K562 (cell line): ENCODE results near the gene RPS2. TPM values are rescaled to one million over a fixed set of nuclear protein-coding genes. Genes with fewer than 3 reads are reported as not detected.

ENCODE experiments used
- ESRRB ChIP-seq: fragments of 250-450 bp; sonication (Bioruptor Pico); IDR thresholded peaks from 2 replicates; pipeline ENCODE4 v1.5.0; 2020; ENCODE audit warnings: mild to moderate bottlenecking, moderate library complexity, borderline replicate concordance
- JUND ChIP-seq, 2 experiments: IDR thresholded peaks; 2 replicates in 1 of 2; 3 replicates in 1 of 2; pipeline ENCODE4 v1.6.1; 2011; ENCODE audit warnings: borderline replicate concordance in 2 of 2, low read depth in 2 of 2, low read length in 2 of 2, improper control_type of control experiment in 1 of 2, missing biosample characterization in 1 of 2, missing genetic modification characterization in 1 of 2, missing genetic modification reagents in 1 of 2
- MAFG ChIP-seq: fragments of 450-650 bp; conservative IDR thresholded peaks from 2 replicates; pipeline ENCODE4 v1.6.1; 2016; ENCODE audit warnings: missing genetic modification characterization, missing compliant biosample characterization
- NFRKB ChIP-seq: fragments of 450-650 bp; IDR thresholded peaks from 2 replicates; pipeline ENCODE4 v1.6.1; 2016; ENCODE audit warnings: low read depth
- RFX7 ChIP-seq: fragments of 250-450 bp; sonication (Bioruptor Pico); IDR thresholded peaks from 2 replicates; pipeline ENCODE4 v1.5.1; 2021; ENCODE audit warnings: mild to moderate bottlenecking
- ZNF311 ChIP-seq: fragments of 250-450 bp; sonication (Bioruptor Pico); IDR thresholded peaks from 2 replicates; pipeline ENCODE4 v1.4.0; 2020; ENCODE audit warnings: mild to moderate bottlenecking, moderate library complexity
- ZNF551 ChIP-seq: fragments of 250-450 bp; sonication (Bioruptor Pico); IDR thresholded peaks from 2 replicates; pipeline ENCODE4 v1.5.0; 2021; ENCODE audit warnings: mild to moderate bottlenecking, moderate library complexity
- polyA plus RNA-seq, 8 experiments: library from polyadenylated mRNA; depleted of rRNA in 4 of 8; stranded (reverse) in 5 of 8; unstranded in 3 of 8; fragments of >200 nt; fragmentation: Nextera tagmentation in 2 of 8; fragmentation: Illumina TruSeq in 1 of 8; extraction: Ambion mirVana in 2 of 8; extraction: Trizol in 1 of 8; gene quantifications; 2 replicates each; pipeline versions ENCODE4 v1.2.1 to v1.2.3, GENCODE V29; 2011 to 2014; ENCODE audit warnings: inconsistent platforms in 1 of 8, missing spikeins in 1 of 8
- total RNA-seq, 7 experiments: library from RNA; depleted of rRNA in 6 of 7; stranded (reverse); fragments of >200 nt in 6 of 7; fragmentation: Illumina TruSeq in 2 of 7; extraction: Trizol in 2 of 7; gene quantifications; 2 replicates each; pipeline versions ENCODE4 v1.2.1 to v1.2.3, GENCODE V29; 2011 to 2021; ENCODE audit warnings: low replicate concordance in 1 of 7
- TF ChIP-seq, protein P1 (sequence below): fragments of 250-450 bp; sonication (Bioruptor Pico); IDR thresholded peaks from 2 replicates; pipeline ENCODE4 v1.8.0; 2021; ENCODE audit warnings: mild to moderate bottlenecking, moderate library complexity
- TF ChIP-seq, protein P2 (sequence below): fragments of 450-650 bp; IDR thresholded peaks from 2 replicates; pipeline ENCODE4 v1.6.1; 2016; ENCODE audit warnings: mild to moderate bottlenecking
- TF ChIP-seq, protein P3 (sequence below): sonication (generic); formaldehyde crosslinking; IDR thresholded peaks from 2 replicates; pipeline ENCODE4 v1.8.0; 2022; ENCODE audit warnings: mild to moderate bottlenecking, missing genetic modification reagents

The RPS2 gene
- total and polyA plus RNA-seq, 9 of the 15 experiments (the other 6 are each of a cell fraction or from before 2014, with no cell fraction given) = 834 to 4,794 (median 3,793) TPM

DNA sequence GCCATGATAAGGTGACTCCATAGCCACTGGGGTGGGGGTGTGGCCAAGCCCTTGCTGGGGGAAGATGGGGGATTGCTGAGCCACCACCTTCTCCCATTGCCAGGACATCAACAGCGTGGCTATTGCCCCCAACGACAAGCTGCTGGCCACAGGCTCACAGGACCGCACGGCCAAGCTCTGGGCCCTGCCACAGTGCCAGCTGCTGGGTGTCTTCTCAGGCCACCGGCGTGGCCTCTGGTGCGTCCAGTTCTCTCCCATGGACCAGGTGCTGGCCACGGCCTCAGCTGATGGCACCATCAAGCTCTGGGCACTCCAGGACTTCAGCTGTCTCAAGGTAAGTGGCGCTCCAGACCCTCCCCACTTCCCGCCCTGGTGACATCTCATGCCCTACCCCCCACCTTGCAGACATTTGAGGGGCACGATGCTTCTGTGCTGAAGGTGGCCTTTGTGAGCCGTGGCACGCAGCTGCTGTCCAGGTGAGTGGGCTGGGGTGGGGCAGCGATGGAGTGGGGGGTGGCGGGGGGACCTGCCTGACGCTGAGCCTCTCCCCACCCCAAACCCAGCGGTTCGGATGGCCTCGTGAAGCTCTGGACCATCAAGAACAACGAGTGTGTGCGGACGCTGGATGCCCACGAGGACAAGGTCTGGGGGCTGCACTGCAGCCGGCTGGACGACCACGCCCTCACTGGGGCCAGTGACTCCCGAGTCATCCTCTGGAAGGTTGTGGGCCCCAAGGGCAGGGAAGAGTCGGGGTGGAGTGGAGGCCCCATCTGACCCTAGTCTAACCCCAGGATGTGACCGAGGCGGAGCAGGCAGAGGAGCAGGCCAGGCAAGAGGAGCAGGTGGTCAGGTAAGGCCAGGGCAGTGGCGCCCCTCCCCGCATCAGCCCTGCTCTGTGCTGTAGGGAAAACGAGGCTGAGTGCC lies 12.6 kb upstream of the RPS2 start (continued):
- TF ChIP-seq, protein P1, sequence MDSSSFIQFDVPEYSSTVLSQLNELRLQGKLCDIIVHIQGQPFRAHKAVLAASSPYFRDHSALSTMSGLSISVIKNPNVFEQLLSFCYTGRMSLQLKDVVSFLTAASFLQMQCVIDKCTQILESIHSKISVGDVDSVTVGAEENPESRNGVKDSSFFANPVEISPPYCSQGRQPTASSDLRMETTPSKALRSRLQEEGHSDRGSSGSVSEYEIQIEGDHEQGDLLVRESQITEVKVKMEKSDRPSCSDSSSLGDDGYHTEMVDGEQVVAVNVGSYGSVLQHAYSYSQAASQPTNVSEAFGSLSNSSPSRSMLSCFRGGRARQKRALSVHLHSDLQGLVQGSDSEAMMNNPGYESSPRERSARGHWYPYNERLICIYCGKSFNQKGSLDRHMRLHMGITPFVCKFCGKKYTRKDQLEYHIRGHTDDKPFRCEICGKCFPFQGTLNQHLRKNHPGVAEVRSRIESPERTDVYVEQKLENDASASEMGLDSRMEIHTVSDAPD (CRISPR knock-in tag) = no peak
- no peak for TF ChIP-seq MAFG
- TF ChIP-seq ZNF551 (CRISPR knock-in tag) = no peak
- TF ChIP-seq, protein P2, sequence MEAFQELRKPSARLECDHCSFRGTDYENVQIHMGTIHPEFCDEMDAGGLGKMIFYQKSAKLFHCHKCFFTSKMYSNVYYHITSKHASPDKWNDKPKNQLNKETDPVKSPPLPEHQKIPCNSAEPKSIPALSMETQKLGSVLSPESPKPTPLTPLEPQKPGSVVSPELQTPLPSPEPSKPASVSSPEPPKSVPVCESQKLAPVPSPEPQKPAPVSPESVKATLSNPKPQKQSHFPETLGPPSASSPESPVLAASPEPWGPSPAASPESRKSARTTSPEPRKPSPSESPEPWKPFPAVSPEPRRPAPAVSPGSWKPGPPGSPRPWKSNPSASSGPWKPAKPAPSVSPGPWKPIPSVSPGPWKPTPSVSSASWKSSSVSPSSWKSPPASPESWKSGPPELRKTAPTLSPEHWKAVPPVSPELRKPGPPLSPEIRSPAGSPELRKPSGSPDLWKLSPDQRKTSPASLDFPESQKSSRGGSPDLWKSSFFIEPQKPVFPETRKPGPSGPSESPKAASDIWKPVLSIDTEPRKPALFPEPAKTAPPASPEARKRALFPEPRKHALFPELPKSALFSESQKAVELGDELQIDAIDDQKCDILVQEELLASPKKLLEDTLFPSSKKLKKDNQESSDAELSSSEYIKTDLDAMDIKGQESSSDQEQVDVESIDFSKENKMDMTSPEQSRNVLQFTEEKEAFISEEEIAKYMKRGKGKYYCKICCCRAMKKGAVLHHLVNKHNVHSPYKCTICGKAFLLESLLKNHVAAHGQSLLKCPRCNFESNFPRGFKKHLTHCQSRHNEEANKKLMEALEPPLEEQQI = no peak
- TF ChIP-seq NFRKB = no peak
- TF ChIP-seq JUND (IDR thresholded peaks at IDR 0.05; ENCODE audit: borderline replicate concordance, low read depth, low read length) = no peak
- TF ChIP-seq JUND (tag; IDR thresholded peaks at IDR 0.05; ENCODE audit: borderline replicate concordance, low read depth, low read length) = no peak
- TF ChIP-seq ESRRB = no peak
- TF ChIP-seq, protein P3, sequence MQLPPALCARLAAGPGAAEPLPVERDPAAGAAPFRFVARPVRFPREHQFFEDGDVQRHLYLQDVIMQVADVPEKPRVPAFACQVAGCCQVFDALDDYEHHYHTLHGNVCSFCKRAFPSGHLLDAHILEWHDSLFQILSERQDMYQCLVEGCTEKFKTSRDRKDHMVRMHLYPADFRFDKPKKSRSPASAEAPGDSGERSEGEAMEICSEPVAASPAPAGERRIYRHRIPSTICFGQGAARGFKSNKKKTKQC = no peak
- TF ChIP-seq ZNF311 (CRISPR knock-in tag) = no peak
- no peak for TF ChIP-seq RFX7 (CRISPR knock-in tag)
